Peyer's patch (tissue), 4 donors: Measurements from ENCODE around the gene SAPCD2. TPM values are rescaled to one million over a fixed set of nuclear protein-coding genes. Genes with fewer than 3 reads are reported as not detected.
A peak's percentile ranks its signal among the peaks of the same experiment; 100 is the strongest.

Experiments
- DNase-seq, 3 donors: peaks; one replicate each; pipeline ENCODE4 v3.0.0-alpha.2; 2017 to 2019
- H3K27ac ChIP-seq, 4 donors: fragments of 200-600 bp; sonication (generic); one replicate each; pipeline ENCODE4 v1.5.1; 2016 to 2019
- H3K27me3 ChIP-seq, 2 donors: fragments of 200-600 bp; sonication (generic); one replicate each; pipeline ENCODE4 v1.5.1; 2019
- H3K36me3 ChIP-seq, 3 donors: fragments of 200-600 bp; sonication (generic); one replicate each; pipeline ENCODE4 v1.5.1; 2016 to 2019
- H3K4me1 ChIP-seq, 4 donors: fragments of 200-600 bp; sonication (generic); one replicate each; pipeline ENCODE4 v1.5.1; 2016 to 2019
- H3K4me3 ChIP-seq, 4 donors: fragments of 200-600 bp; sonication (generic); 1 replicate in 3 of 4; 2 replicates in 1 of 4; pipeline ENCODE4 v1.5.1; 2016 to 2019; ENCODE audit warnings: mild to moderate bottlenecking in 1 of 4
- H3K9me3 ChIP-seq, 4 donors: fragments of 200-600 bp; sonication (generic); one replicate each; pipeline ENCODE4 v1.5.1; 2016 to 2019; ENCODE audit warnings: mild to moderate bottlenecking in 1 of 4
- POLR2A ChIP-seq, 2 donors: fragments of 450-650 bp; IDR thresholded peaks; one replicate each; pipeline ENCODE4 v1.5.1; 2017; ENCODE audit warnings: antibody characterized with exemption in 2 of 2, mild to moderate bottlenecking in 2 of 2, moderate library complexity in 2 of 2
- total RNA-seq, 4 donors: library from RNA; depleted of rRNA; stranded (reverse); fragments of >200 nt; gene quantifications; one replicate each; pipeline ENCODE4 v1.1.0, GENCODE V29; 2016
- TF ChIP-seq, protein P1 (sequence below), 6 experiments: fragments of 450-650 bp in 4 of 6; fragments of 200-600 bp in 2 of 6; sonication (generic) in 1 of 6; IDR thresholded peaks; one replicate each; pipeline ENCODE4 v1.5.1; 2017 to 2019; ENCODE audit warnings: antibody characterized with exemption in 6 of 6, mild to moderate bottlenecking in 3 of 6, moderate library complexity in 1 of 6

SAPCD2 gene
- total RNA-seq, 4 donors from 2014 or later: 5.6 to 12.4 (median 7.9) TPM

DNA sequence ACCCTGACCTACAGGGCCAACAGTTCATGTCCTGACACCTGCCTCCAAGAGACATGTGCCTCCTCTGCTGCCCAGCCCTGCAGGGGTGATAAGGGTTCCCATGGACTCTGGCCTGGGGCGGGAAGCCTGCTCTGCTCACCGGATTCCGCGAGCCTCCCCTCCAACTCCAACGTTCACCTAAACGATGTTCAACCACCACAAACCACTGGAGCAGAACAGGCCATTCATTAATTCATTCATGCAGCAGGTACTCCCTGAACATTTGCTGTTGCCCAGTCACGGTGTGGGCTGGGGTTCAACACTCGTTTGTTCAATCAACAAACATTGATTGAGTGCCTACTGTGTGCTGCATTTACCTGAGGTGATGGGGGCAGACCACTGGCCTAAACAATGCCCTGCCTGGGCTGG, 3.6 kb upstream of the SAPCD2 start:
- Histone ChIP-seq H3K36me3 (peaks cover 0 to under 1% (median 0%) of the 10 kb centered on the region in 3 donors), H3K27ac (peak overlapping the region in 1 of 4 donors; percentile 17), H3K27me3 (peaks cover 0 to 7% of the 10 kb centered on the region in 2 donors), H3K4me1 (peaks cover 6 to 49% (median 21%) of the 10 kb centered on the region in 4 donors), H3K9me3 (no peaks in the 10 kb centered on the region), H3K4me3 (no peak overlapping the region)
- no peak for TF ChIP-seq POLR2A (IDR thresholded peaks at IDR 0.05)
- TF ChIP-seq, protein P1, sequence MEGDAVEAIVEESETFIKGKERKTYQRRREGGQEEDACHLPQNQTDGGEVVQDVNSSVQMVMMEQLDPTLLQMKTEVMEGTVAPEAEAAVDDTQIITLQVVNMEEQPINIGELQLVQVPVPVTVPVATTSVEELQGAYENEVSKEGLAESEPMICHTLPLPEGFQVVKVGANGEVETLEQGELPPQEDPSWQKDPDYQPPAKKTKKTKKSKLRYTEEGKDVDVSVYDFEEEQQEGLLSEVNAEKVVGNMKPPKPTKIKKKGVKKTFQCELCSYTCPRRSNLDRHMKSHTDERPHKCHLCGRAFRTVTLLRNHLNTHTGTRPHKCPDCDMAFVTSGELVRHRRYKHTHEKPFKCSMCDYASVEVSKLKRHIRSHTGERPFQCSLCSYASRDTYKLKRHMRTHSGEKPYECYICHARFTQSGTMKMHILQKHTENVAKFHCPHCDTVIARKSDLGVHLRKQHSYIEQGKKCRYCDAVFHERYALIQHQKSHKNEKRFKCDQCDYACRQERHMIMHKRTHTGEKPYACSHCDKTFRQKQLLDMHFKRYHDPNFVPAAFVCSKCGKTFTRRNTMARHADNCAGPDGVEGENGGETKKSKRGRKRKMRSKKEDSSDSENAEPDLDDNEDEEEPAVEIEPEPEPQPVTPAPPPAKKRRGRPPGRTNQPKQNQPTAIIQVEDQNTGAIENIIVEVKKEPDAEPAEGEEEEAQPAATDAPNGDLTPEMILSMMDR (IDR thresholded peaks at IDR 0.05): no peak
- peak in 1 of 3 donors; percentile 69 for DNase-seq

GRCh38 chr9:137071282-137071681, 925 bp upstream of the SAPCD2 start:
- Histone ChIP-seq H3K27ac (peak overlapping the region in 1 of 4 donors; percentile 20), H3K9me3 (no peaks in the 10 kb centered on the region), H3K27me3 (peaks cover 0 to 8% of the 10 kb centered on the region in 2 donors), H3K4me1 (peaks cover 0 to 44% (median 13%) of the 10 kb centered on the region in 4 donors), H3K4me3 (peak overlapping the region in 1 of 4 donors; percentile 72), H3K36me3 (no peaks in the 10 kb centered on the region)
- TF ChIP-seq POLR2A (IDR thresholded peaks at IDR 0.05): no peak
- TF ChIP-seq, protein P1 (IDR thresholded peaks at IDR 0.05): no peak
- DNase-seq: no peak

DNA sequence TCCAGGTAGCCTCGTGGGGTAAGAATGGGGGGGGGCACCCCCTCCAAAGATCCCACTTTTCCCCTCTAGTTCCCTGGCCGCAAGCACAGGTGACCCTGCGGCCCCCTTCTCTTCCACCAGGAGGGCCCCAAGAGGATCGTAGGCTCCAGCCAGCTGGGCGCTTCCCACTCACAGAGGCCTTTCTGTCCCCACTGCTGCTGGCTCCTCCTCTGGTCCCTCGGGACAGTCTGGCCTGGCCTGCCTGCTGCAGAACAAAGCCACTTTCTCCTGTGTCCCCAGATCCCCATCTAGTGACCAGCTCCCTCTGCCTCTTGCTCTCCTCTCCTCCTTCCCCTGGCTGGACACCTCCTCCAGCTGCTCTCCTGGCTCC, 534 bp upstream of the SAPCD2 start:
- DNase-seq: peak in 1 of 3 donors; percentile 26
- H3K27me3 ChIP-seq: peaks cover 0 to 8% of the 10 kb centered on the region in 2 donors
- H3K9me3 ChIP-seq: no peaks in the 10 kb centered on the region
- TF ChIP-seq POLR2A (IDR thresholded peaks at IDR 0.05): no peak
- TF ChIP-seq, protein P1 (IDR thresholded peaks at IDR 0.05): peak in 2 of 6 experiments; percentile 11 to 18
- no peaks in the 10 kb centered on the region for H3K36me3 ChIP-seq
- peak overlapping the region; percentile 26 to 72 (median 58) for H3K4me3 ChIP-seq
- H3K4me1 ChIP-seq: peaks cover 0 to 44% (median 13%) of the 10 kb centered on the region in 4 donors
- H3K27ac ChIP-seq: peak overlapping the region; percentile 20 to 75 (median 44)

DNA sequence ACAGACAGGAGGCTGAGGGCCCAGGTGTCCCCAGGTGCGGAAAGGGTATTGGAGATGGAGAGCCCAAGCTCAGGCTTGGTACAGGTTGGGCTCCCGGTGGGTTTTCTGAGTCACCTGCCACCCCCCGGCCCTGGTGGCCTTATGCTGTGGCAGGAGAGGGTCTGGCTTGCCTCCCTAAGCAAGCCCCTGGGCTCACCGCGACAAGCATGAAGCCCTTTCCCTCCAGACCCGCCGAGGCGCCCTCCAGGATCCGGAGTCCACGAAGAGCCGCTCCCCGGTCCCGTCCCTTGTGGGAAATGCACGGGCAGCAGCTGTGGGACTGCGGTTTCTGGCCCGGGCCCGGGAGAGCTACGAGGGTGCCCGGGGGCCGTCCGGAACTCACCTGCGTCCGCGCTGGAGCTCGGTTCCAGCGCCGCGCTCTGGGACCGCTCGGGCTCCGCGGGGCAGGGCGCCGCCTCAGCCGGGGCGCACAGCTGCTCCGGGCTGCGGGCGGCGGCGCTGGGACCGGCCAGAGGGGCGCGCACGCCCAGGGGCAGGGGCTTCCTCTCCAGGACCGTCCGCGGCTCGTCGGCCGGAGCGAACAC, 757 bp downstream of the SAPCD2 start:
- peak overlapping the region; percentile 26 to 72 (median 58) for H3K4me3 ChIP-seq
- TF ChIP-seq POLR2A (IDR thresholded peaks at IDR 0.05): no peak
- H3K27ac ChIP-seq: peak overlapping the region in 3 of 4 donors; percentile 18 to 75 (median 55)
- no peaks in the 10 kb centered on the region for H3K36me3 ChIP-seq
- peaks cover 0 to 8% of the 10 kb centered on the region in 2 donors for H3K27me3 ChIP-seq
- H3K4me1 ChIP-seq: peaks cover 0 to 44% (median 13%) of the 10 kb centered on the region in 4 donors
- H3K9me3 ChIP-seq: no peaks in the 10 kb centered on the region
- DNase-seq: no peak

DNA sequence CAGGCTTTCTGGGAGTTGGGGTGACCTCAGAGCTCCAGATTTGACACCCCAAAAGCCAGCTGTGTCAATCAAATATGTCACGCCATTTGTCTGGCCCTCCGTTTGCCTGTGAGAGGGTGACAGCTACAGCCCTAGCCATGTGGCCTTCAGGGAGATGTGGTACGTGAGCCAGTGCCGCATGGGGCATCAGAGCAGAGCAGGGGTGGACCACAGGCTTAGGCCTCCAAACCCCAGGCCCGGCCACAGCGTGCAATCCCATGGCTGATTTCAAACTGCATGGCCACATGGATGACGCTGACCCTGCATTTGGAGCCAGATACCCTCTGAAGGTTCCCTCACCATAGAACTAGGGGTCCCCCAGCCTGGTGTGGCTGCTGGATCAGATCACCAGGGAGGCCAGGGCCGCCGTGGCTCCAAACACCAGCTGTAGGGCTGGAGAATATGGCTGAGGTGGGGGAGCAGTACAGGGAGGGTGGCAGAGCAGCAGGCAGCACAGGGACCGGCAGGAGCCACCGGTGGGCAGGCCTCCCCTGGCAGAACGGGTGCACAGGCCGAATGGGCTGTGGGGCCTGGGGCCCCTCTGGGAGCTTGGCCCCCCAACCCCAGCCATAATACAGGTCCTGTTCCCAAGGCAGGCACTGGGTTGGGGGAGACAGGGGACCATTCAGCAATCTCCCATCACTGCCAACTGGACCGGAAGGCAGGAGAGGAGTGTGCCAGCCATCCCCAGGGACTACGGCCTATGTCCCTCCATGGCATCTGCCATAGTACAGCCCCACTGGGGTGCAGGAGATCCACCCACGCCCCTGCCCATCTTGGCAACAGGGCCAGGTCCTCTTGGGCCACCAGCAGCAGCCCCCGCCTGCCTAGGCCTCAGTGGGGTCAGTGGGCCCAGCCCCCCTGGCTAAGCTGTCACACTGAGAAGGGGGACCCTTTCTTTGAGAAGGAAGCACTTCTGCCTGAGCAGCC, 1.5 kb downstream of the SAPCD2 start:
- no peak for DNase-seq
- peaks cover 0 to 8% of the 10 kb centered on the region in 2 donors for H3K27me3 ChIP-seq
- H3K4me3 ChIP-seq: peak overlapping the region in 1 of 4 donors; percentile 69

More for the DNA sequence above, 1.5 kb downstream of the SAPCD2 start:
- Histone ChIP-seq H3K4me1 (peaks cover 0 to 44% (median 14%) of the 10 kb centered on the region in 4 donors), H3K9me3 (no peaks in the 10 kb centered on the region), H3K36me3 (no peaks in the 10 kb centered on the region), H3K27ac (peak overlapping the region in 1 of 4 donors; percentile 72)
- TF ChIP-seq, protein P1 (IDR thresholded peaks at IDR 0.05): no peak
- no peak for TF ChIP-seq POLR2A (IDR thresholded peaks at IDR 0.05)
